ENCODE measurements around the gene PPP1R13L.

DNA sequence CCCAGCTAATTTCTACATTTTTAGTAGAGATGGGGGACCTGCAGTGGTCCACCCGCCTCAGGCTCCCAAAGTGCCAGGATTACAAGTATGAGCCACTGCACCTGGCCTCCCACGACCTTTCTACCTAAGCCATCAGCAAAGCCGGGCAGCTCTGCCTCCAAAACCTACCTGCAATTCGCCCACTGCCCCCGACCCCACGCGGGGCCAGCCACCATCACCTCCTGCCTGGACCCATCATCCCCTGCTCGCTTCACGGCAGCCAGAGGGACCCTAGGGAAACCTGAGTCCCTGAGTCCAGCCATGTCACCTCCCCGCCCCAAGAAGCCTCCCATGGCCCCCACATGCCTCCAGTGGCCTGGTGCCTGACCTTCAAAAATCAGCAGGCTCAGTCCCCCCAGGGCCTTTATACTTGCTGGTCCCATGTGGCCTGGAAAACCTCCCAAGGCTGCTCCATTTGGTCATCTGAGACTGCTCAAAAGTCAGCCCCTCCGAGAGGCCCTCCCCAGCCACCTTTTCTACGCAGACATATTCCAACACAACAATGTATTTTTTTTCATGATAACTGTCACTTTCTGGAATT lies 46.6 kb downstream of the PPP1R13L start:
- TF ChIP-seq KDM4A (IDR thresholded peaks at IDR 0.05; ENCODE audit: low read depth, low read length, severe bottlenecking) (no peak), EGR1 (IDR thresholded peaks at IDR 0.05; ENCODE audit: borderline replicate concordance, low read depth, low read length) (no peak), EP300 (IDR thresholded peaks at IDR 0.05; ENCODE audit: borderline replicate concordance in 1 of 2, low read depth in 2 of 2, low read length in 2 of 2) (no peak), SUZ12 (IDR thresholded peaks at IDR 0.05; ENCODE audit: low read length) (no peak), POLR2A (IDR thresholded peaks at IDR 0.05; ENCODE audit: control extremely low read depth in 1 of 2, low read depth in 2 of 2, low read length in 2 of 2) (no peak), HDAC6 (IDR thresholded peaks at IDR 0.05; ENCODE audit: low read depth, low read length) (no peak), GABPA (IDR thresholded peaks at IDR 0.05; ENCODE audit: borderline replicate concordance, insufficient read depth, low read length) (no peak), RBBP5 (IDR thresholded peaks at IDR 0.05; ENCODE audit: borderline replicate concordance, low read depth, low read length) (no peak), EZH2 (IDR thresholded peaks at IDR 0.05; ENCODE audit: low read depth, low read length, severe bottlenecking) (no peak), SIN3A (conservative IDR thresholded peaks at IDR 0.05 in 1 of 2, IDR thresholded peaks at IDR 0.05 in 1 of 2; ENCODE audit: low read depth in 1 of 2, low read length in 2 of 2) (no peak), RFX5 (IDR thresholded peaks at IDR 0.05; ENCODE audit: borderline replicate concordance, low read depth, low read length) (no peak)
- TF ChIP-seq, protein P1, sequence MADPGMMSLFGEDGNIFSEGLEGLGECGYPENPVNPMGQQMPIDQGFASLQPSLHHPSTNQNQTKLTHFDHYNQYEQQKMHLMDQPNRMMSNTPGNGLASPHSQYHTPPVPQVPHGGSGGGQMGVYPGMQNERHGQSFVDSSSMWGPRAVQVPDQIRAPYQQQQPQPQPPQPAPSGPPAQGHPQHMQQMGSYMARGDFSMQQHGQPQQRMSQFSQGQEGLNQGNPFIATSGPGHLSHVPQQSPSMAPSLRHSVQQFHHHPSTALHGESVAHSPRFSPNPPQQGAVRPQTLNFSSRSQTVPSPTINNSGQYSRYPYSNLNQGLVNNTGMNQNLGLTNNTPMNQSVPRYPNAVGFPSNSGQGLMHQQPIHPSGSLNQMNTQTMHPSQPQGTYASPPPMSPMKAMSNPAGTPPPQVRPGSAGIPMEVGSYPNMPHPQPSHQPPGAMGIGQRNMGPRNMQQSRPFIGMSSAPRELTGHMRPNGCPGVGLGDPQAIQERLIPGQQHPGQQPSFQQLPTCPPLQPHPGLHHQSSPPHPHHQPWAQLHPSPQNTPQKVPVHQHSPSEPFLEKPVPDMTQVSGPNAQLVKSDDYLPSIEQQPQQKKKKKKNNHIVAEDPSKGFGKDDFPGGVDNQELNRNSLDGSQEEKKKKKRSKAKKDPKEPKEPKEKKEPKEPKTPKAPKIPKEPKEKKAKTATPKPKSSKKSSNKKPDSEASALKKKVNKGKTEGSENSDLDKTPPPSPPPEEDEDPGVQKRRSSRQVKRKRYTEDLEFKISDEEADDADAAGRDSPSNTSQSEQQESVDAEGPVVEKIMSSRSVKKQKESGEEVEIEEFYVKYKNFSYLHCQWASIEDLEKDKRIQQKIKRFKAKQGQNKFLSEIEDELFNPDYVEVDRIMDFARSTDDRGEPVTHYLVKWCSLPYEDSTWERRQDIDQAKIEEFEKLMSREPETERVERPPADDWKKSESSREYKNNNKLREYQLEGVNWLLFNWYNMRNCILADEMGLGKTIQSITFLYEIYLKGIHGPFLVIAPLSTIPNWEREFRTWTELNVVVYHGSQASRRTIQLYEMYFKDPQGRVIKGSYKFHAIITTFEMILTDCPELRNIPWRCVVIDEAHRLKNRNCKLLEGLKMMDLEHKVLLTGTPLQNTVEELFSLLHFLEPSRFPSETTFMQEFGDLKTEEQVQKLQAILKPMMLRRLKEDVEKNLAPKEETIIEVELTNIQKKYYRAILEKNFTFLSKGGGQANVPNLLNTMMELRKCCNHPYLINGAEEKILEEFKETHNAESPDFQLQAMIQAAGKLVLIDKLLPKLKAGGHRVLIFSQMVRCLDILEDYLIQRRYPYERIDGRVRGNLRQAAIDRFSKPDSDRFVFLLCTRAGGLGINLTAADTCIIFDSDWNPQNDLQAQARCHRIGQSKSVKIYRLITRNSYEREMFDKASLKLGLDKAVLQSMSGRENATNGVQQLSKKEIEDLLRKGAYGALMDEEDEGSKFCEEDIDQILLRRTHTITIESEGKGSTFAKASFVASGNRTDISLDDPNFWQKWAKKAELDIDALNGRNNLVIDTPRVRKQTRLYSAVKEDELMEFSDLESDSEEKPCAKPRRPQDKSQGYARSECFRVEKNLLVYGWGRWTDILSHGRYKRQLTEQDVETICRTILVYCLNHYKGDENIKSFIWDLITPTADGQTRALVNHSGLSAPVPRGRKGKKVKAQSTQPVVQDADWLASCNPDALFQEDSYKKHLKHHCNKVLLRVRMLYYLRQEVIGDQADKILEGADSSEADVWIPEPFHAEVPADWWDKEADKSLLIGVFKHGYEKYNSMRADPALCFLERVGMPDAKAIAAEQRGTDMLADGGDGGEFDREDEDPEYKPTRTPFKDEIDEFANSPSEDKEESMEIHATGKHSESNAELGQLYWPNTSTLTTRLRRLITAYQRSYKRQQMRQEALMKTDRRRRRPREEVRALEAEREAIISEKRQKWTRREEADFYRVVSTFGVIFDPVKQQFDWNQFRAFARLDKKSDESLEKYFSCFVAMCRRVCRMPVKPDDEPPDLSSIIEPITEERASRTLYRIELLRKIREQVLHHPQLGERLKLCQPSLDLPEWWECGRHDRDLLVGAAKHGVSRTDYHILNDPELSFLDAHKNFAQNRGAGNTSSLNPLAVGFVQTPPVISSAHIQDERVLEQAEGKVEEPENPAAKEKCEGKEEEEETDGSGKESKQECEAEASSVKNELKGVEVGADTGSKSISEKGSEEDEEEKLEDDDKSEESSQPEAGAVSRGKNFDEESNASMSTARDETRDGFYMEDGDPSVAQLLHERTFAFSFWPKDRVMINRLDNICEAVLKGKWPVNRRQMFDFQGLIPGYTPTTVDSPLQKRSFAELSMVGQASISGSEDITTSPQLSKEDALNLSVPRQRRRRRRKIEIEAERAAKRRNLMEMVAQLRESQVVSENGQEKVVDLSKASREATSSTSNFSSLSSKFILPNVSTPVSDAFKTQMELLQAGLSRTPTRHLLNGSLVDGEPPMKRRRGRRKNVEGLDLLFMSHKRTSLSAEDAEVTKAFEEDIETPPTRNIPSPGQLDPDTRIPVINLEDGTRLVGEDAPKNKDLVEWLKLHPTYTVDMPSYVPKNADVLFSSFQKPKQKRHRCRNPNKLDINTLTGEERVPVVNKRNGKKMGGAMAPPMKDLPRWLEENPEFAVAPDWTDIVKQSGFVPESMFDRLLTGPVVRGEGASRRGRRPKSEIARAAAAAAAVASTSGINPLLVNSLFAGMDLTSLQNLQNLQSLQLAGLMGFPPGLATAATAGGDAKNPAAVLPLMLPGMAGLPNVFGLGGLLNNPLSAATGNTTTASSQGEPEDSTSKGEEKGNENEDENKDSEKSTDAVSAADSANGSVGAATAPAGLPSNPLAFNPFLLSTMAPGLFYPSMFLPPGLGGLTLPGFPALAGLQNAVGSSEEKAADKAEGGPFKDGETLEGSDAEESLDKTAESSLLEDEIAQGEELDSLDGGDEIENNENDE (IDR thresholded peaks at IDR 0.05; ENCODE audit: insufficient replicate concordance, low read length) = no peak
- TF ChIP-seq, protein P2, sequence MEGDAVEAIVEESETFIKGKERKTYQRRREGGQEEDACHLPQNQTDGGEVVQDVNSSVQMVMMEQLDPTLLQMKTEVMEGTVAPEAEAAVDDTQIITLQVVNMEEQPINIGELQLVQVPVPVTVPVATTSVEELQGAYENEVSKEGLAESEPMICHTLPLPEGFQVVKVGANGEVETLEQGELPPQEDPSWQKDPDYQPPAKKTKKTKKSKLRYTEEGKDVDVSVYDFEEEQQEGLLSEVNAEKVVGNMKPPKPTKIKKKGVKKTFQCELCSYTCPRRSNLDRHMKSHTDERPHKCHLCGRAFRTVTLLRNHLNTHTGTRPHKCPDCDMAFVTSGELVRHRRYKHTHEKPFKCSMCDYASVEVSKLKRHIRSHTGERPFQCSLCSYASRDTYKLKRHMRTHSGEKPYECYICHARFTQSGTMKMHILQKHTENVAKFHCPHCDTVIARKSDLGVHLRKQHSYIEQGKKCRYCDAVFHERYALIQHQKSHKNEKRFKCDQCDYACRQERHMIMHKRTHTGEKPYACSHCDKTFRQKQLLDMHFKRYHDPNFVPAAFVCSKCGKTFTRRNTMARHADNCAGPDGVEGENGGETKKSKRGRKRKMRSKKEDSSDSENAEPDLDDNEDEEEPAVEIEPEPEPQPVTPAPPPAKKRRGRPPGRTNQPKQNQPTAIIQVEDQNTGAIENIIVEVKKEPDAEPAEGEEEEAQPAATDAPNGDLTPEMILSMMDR (IDR thresholded peaks at IDR 0.05; ENCODE audit: control extremely low read depth in 1 of 3, insufficient read depth in 1 of 3, low read depth in 1 of 3, low read length in 3 of 3) = no peak
